ENCODE data around the gene DNAJC7.
"Not testable (repeated sequence)": the region's sequence is repeated elsewhere in the genome, so short reads cannot be mapped to it uniquely, and the experiment has no call there.

Gene DNAJC7

GRCh38 chr17:42039794-42040763, 22.8 kb upstream of the DNAJC7 start:
- no peak for DNase-seq

DNA sequence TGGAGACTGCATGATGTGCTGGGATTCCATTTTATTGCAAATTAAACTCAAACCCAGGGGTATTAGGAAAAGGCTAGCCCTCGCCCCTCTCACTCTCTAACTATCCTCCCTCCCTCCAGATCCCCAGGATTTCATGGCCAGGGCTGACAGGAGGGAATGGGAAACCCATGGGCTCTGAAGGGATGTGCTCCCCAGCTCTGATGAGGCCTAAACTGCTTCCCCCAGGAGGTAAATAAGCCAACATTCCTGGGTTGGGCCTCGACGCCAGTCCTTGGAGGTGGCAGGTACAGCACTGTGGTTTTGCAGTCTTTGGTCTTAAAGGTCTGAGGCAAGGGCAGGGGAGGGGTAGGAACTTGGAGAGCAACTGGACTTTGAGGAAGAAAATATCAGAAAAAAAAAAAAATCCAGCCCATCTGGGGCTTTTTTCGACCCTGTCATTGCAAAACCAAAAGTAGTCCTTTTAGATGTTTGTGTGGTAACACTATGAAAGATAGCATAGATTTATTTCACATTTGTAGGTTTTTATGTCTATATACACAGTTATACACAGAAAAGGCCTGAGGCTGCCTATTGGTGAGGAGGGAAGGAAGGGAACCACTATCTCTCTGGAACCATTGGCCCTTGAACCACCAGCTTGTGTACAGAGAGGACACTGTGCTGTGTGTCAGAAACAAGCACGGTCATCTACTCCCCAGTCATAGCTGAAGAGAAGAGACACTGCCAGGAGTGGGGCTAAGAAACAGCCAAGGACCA, 21.2 kb upstream of the DNAJC7 start:
- DNase-seq, result no peak

DNA sequence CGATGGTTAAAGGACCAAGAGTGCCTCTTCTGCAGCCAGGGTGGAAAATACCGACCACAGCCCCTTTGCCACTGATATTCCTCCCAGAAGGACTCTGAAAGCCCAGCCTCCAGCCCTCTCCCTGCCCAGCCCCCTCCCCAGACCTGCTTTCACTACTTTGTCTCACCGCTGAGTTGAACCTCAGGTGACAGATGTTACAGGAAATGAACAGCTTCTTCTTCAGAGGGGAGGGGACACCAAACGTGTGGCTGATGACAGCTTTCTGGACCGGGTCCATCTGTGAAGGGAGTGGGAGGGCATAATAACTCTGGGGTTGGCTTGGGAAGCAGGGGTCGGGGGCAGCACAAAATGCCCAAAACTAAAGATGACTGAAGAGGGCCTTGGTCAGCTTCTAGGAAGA, 16.8 kb upstream of the DNAJC7 start:
- DNase-seq, result no peak

- no peak for DNase-seq
Measured at GRCh38 chr17:42031584-42031983, 14.3 kb upstream of the DNAJC7 start.

DNA sequence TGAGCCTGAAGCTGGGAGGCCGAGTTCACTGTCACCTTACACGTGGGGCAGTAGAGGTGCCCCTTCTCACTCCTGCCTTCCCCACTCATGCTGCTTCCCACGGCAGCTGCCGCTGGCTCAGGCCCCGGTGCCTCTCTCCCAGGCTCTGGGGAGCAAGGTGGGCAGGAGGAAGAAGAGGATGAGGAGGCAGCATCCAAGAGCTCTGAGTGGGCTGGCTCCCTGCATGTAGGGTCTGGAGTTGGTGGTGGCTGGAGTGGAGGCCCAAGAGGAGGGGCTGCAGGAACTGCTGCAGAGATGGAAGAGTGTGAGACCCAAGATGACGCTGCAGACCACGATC, 11.5 kb upstream of the DNAJC7 start:
- no peak for DNase-seq

GRCh38 chr17:42027961-42028790, 10.9 kb upstream of the DNAJC7 start:
- no peak for DNase-seq

DNA sequence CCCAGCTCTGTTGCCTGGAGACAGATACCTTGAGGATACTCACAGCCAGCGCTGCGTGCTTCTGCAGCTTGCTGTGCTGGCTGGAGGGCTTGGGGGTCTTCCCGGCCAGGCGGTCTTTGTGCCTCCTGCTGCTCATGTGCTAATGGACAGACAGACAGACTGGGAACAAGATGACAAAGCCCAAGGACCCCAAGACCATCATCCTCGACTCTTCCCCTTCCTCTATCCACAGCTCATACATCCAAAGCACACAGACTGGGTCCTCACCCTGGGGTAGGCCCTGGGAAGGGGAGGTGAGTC, 10.3 kb upstream of the DNAJC7 start:
- DNase-seq, result no peak

DNA sequence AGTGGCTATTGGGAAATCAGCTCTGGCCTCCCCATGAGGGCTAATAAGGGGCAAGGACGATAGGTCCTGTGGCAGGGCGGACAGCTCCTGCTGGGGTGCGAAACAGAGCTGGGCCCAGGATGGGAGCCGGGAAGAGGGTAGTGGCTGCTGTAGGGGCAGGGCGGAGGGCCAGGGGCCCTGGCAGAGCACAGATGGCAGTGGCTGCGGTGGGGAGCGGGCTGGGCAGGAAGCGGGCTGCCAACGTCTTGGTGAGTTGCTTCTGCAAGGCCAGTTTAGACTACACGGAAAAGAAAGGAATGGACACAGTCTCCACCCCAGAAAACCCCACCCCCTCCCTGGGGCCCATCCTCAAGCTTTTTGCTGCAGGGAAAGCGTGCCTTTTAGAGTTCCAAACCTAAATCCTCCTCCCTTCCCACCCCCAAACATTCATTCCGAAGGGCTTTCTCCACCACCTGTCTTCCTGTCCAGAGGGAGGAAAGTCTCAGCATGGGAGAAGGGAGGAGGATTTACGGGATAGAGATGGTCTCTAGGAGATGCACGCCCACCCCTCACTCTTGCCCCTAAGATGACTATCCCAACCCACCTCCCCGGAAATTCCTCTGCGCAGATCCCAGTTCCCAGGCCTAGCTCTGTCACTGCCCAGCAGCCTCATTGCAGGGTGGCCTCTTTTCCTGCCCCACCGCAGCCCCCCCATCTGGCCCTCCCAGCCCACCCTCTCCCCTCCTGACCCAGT, 9.8 kb upstream of the DNAJC7 start:
- no peak for DNase-seq

- DNase-seq, result no peak
Measured at GRCh38 chr17:42025936-42026335, 8.7 kb upstream of the DNAJC7 start.

DNA sequence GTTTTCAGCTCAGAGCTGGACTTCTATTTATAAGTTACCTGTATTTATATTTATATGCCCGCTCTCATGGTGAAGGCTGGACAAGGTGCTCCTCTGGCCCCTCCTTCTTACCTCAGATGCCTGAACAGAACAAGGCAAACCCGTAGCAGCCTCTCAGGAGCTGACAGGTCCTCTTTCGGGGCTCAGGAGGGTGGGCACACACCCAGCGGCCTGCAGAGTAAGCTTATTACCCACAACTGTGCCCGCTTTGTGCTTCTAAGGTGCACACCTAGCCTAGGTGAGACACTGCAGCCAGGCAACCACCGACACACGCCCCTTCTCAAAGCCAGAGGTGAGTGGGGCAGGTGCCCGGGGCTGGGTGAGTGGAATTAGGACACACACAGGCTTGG, 7.9 kb upstream of the DNAJC7 start:
- no peak for DNase-seq

- DNase-seq, result peak in 1 of 2 donors; percentile 54
Measured at GRCh38 chr17:42023524-42024349, 6.5 kb upstream of the DNAJC7 start.

DNA sequence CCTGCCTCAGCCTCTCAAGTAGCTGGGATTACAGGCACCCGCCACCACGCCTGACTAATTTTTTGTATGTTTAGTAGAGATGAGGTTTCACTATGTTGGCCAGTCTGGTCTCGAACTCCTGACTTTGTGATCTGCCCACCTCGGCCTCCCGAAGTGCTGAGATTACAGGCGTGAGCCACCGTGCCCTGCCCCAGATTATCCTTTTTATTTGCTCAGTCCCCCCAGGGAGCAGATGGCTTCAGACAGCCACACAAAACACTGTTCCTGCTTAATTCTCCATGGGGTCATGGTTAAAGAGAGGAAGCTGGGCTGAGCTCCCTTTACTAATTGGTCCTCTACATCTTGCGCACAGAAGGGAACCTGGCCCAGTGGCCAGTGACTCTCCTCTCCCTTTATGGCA, 3.6 kb upstream of the DNAJC7 start:
- not testable (repeated sequence) for DNase-seq

- DNase-seq, result peak; percentile 82 to 86
Measured at GRCh38 chr17:42019509-42020404, 2.5 kb upstream of the DNAJC7 start, which contains the start of gene NKIRAS2. TSS of gene NKIRAS2 (plus strand) at chr17:42020090. CDS start at chr17:42021578, 1,488 bp downstream.

DNA sequence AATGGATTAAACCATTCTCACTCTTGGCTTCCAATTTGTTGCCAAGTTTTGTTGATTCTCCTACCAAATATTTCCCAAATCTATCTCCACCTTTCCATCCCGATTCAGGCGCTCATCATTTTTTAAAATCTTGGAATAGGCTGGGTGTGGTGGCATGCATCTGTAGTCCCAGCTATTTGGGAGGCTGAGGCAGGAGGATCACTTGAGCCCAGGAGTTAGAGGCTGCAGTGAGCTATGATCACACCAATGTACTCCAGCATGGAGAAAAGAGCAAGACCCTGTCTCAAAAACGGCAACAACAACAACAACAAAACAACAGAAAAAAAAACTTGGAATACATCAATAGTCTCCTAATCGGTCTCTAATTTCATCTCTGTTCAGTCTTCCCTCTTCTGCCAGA, 1.7 kb upstream of the DNAJC7 start:
- no peak for DNase-seq

- no peak for DNase-seq
Measured at GRCh38 chr17:42018339-42018738, 1.1 kb upstream of the DNAJC7 start.

DNA sequence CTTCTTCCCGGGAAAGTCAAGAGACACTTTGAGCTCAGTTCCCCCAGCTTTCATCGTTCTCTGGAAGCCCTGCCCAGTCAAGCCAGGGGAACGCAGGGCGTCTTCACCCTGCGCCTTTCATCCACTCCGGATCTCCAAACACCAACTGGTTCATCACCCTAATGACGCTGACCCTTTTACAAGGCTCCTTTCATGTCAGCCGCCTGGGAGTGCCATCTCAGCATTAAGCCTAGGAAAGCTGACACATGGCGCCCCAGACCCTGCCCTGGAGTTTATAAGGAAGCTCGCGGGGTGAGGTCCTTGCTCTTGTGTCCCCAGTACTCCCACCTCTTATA, 594 bp upstream of the DNAJC7 start:
- no peak for DNase-seq

GRCh38 chr17:42016411-42016831, 818 bp downstream of the DNAJC7 start:
- no peak for DNase-seq

DNA sequence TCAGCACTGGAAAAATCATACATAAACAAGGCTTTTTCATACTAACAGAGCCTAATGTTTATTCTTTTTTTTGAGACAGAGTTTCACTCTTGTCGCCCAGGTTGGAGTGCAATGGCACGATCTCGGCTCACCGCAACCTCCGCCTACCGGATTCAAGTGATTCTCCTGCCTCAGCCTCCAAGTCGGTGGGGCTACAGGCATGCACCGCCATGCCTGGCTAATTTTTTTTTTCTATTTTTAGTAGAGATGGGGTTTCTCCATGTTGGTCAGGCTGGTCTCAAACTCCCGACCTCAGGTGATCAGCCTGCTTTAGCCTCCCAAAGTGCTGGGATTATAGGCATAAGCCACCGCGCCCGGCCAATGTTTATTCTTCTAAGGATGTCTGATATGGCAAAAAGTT, 3.5 kb downstream of the DNAJC7 start:
- DNase-seq, result not testable (repeated sequence)

- not testable (repeated sequence) for DNase-seq
Measured at GRCh38 chr17:42012363-42012762, 4.9 kb downstream of the DNAJC7 start.

DNA sequence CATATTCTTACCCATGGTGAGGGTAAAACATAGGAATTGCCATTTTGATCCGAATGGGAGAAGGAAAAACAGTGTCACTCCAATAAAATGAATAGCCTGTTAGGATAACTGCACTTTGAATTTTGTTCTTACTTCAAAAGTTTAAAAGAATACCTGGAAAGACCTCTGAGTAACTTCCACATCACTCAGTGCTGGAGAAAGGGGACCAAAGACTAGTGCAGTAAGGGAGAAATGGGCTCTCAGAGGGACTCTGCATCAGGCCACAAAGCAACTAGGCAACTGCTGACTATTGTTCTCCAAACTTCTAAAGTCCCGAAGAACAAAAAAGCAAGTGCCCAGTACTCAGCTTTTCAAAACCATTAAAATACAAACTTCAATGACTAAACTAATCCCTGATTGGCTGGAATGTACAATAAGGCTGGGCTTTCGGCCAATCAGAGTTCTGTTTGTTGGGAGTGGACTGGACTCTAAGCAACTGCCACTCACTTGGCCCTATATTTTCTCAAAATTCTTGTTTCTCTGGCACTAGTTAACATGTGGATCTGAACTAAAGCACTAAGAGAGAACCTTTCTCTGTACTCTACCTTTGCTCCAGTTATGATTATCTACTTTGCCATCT, 6.2 kb downstream of the DNAJC7 start:
- DNase-seq, result no peak
